ENCODE results near the gene KIAA0232. TPM values are rescaled to one million over a fixed set of nuclear protein-coding genes. Genes with fewer than 3 reads are reported as not detected.

KIAA0232 gene, protein sequence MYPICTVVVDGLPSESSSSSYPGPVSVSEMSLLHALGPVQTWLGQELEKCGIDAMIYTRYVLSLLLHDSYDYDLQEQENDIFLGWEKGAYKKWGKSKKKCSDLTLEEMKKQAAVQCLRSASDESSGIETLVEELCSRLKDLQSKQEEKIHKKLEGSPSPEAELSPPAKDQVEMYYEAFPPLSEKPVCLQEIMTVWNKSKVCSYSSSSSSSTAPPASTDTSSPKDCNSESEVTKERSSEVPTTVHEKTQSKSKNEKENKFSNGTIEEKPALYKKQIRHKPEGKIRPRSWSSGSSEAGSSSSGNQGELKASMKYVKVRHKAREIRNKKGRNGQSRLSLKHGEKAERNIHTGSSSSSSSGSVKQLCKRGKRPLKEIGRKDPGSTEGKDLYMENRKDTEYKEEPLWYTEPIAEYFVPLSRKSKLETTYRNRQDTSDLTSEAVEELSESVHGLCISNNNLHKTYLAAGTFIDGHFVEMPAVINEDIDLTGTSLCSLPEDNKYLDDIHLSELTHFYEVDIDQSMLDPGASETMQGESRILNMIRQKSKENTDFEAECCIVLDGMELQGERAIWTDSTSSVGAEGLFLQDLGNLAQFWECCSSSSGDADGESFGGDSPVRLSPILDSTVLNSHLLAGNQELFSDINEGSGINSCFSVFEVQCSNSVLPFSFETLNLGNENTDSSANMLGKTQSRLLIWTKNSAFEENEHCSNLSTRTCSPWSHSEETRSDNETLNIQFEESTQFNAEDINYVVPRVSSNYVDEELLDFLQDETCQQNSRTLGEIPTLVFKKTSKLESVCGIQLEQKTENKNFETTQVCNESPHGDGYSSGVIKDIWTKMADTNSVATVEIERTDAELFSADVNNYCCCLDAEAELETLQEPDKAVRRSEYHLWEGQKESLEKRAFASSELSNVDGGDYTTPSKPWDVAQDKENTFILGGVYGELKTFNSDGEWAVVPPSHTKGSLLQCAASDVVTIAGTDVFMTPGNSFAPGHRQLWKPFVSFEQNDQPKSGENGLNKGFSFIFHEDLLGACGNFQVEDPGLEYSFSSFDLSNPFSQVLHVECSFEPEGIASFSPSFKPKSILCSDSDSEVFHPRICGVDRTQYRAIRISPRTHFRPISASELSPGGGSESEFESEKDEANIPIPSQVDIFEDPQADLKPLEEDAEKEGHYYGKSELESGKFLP (N-terminal part only)
- 10 to 100 TPM in 1 of 3 donors, 1 to 10 TPM in 2; 3.7 to 21.6 (median 5.9) TPM for polyA plus RNA-seq

DNA sequence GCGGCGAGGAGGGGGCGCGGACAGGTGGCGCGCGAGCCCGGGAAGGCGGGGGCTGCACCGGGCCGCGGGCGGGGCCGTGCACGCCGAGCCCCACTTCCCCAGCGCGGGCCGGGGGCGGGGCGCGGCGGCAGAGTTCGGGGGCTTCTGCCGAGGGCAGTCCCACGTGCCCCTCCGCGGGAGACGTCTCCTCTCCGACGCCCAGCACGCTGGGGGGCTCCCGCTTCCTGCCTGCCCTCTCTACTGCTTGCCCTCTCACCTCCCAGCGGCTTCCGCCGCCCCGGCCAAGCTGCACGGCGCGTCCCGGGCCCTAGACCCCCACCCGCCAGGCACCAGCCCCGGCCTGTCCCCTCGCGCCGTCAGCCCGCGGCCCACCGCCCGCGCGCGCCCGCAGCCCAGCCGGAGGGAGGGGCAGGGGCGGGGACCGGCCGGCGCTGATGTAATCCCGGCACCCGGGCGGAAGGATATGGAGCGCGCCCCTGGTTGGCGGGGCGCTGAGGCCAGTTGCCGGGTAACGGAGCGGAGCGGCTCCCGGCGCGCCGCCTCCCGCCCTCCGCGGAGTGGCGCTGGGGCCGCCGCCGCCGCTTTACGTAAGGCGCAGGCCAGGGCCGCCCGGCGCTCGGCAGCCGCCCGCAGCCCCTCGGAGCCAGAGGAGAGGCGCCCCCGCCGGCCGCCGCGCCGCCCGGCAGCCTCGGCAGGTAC, at the start of gene KIAA0232:
Gene KIAA0232 (plus strand): TSS at position 581 of the 699 bp plus-strand sequence. CDS start 41,727 bp downstream, outside the sequence.
- H3K4me1 Mint-ChIP-seq: peaks cover 60 to 68% of the 10 kb centered on the region in 2 donors
- H3K36me3 Mint-ChIP-seq: peaks cover 0 to 2% (median 0%) of the 10 kb centered on the region in 3 donors
- H3K9me3 Mint-ChIP-seq: no peaks in the 10 kb centered on the region
- H3K27ac Mint-ChIP-seq: peak within 1 kb of the TSS; percentile 75 to 93 (median 88)
- H3K4me3 Mint-ChIP-seq: peak within 1 kb of the TSS; percentile 86 to 91 (median 88)
- peak; percentile 92 to 93 (median 93) for DNase-seq
- H3K27me3 Mint-ChIP-seq (ENCODE audit: low read depth in 3 of 3): peaks cover 5 to 12% (median 8%) of the 10 kb centered on the region in 3 donors

DNA sequence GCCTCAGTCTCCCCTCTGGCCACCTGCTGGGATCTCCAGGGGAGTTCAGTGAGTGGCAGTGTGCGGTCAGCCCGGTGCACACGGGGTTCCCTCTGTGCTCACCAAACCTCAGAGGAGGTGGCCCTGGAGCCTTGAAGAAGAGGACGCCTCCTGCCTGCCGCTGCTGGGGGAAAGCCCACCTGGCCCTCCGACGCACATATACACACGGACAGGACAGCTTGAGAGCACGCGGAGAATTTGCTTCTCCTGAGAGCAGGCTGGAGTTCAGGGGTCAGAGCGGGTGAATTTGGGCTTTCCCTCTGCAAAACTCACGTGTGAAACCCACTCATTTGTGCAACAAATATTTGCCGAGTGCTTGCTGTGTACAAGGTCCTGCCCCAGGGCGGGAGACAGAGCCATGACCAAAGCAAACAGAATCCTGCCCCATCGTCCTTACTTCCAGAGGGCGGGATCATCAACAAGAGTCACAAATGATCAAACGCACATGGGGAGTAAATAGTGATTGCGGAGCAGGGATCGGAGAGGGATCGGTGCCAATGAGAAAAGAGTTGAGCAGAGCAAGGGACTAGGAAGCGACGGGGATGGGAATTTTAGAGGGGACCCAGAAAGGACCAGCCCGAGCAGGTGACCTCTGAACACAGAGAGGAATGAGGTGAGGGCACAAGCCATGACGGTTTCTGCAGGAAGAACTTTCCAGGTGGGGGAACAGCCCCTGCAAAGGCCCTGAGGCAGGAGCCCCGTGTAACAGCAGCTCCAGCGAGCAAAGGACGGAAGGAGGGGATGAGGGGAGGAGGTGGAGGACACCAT, 49.0 kb upstream of the KIAA0232 start:
- Mint-ChIP-seq H3K27me3 (ENCODE audit: low read depth in 3 of 3) (peaks cover 0 to 2% (median 1%) of the 10 kb centered on the region in 3 donors), H3K4me1 (no peaks in the 10 kb centered on the region), H3K4me3 (no peak overlapping the region), H3K36me3 (no peaks in the 10 kb centered on the region), H3K27ac (no peak overlapping the region), H3K9me3 (no peaks in the 10 kb centered on the region)
- no peak for DNase-seq

DNA sequence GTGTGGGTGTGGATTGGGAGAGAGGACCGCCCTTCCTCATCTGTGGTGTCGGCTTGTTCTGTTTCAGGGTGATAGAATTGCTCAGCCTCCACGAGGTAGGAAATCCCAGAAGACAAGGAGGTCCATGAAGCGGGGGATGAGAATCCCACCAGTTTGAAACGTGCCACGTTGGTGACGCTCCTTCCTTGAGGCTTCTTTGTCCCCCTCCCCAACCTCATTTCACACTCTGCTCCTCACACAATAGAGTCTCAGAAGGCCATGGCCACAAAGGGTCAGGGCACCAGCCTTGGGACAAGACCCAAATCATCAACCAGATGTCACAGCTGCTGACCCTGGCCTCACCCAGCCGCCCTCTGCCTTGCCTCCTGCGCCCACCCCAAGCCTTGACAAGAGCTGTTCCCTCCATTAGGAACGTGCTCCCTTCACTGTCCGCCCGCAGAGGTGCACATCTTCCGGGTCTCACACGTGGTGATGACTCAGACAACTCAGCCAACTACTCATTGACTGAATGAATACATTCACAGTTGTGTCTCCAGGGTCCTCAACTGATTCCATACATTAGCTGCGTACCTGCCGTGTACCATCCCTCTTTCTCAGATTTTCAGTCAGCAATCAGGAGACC, 48.3 kb upstream of the KIAA0232 start:
- Mint-ChIP-seq H3K4me3 (no peak overlapping the region), H3K36me3 (no peaks in the 10 kb centered on the region), H3K27ac (no peak overlapping the region), H3K27me3 (ENCODE audit: low read depth in 3 of 3) (peaks cover 0 to 2% (median 1%) of the 10 kb centered on the region in 3 donors), H3K9me3 (no peaks in the 10 kb centered on the region), H3K4me1 (no peaks in the 10 kb centered on the region)
- DNase-seq: no peak

DNA sequence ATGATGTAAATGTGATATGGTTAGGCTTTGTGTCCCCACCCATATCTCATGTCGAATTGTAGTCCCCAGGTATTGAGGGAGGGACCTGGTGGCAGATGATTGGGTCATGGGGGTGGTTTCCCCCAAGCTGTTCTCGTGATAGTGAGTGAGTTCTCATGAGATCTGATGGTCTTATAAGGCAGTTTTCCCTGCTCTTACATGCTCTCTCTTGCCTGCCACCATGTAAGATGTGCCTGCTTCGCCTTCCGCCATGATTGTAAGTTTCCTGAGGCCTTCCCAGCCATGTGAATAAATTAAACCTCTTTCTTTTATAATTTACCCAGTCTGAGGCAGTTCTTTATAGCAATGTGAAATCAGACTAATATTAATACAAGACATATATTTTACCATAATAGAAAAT, 42.6 kb upstream of the KIAA0232 start:
- no peak for DNase-seq
- no peaks in the 10 kb centered on the region for H3K36me3 Mint-ChIP-seq

DNA sequence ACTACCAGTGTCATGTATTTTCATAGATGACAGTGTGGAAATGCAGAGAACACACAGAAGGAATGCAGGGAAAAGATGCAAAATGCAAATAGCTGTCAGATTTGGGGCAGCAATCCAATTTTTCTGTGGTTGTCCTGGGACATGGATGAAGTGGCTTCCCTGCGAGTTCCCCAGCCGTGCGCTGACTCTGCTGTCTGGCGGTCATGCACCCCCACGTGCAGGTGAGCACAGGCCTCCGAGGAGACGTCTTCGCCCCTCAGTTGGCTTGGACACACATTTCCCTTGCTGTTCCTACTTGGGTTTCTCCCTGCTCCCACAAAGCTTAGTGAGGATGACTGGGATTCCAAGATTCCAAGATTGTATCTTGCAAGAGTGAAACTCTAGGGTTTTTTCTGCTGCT, 42.2 kb upstream of the KIAA0232 start:
- Mint-ChIP-seq H3K9me3 (no peaks in the 10 kb centered on the region), H3K4me3 (no peak overlapping the region), H3K4me1 (no peaks in the 10 kb centered on the region), H3K27me3 (ENCODE audit: low read depth in 3 of 3) (peaks cover 0 to 2% (median 2%) of the 10 kb centered on the region in 3 donors), H3K36me3 (no peaks in the 10 kb centered on the region), H3K27ac (no peak overlapping the region)
- DNase-seq: no peak

More for the DNA sequence above, 42.6 kb upstream of the KIAA0232 start:
- Mint-ChIP-seq H3K27ac (no peak overlapping the region), H3K27me3 (ENCODE audit: low read depth in 3 of 3) (peaks cover 0 to 2% (median 2%) of the 10 kb centered on the region in 3 donors), H3K4me1 (no peaks in the 10 kb centered on the region), H3K4me3 (no peak overlapping the region), H3K9me3 (no peaks in the 10 kb centered on the region)

DNA sequence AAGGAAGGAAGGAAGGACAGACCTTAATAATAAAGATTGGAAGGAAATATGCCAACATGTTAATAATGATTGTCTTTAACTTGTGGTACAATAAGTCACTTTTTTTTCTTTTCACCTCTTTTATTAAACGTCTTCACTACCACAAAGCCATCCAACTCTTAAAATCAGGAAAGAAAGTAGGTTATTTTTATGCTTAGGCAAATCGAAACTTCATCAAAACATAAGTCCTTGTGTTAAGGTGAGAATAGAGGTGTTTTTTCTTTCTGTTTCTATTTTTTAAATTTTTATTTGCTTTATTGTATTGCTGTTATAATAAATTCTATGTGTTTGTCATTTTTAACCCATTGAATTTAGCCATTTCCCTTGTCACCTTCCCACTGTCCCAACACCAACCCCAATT, 40.0 kb upstream of the KIAA0232 start:
- DNase-seq: no peak
- H3K36me3 Mint-ChIP-seq: no peaks in the 10 kb centered on the region
- no peak overlapping the region for H3K27ac Mint-ChIP-seq
- no peak overlapping the region for H3K4me3 Mint-ChIP-seq
- H3K9me3 Mint-ChIP-seq: no peaks in the 10 kb centered on the region
- H3K4me1 Mint-ChIP-seq: no peaks in the 10 kb centered on the region
- peaks cover 0 to 2% (median 0%) of the 10 kb centered on the region in 3 donors for H3K27me3 Mint-ChIP-seq (ENCODE audit: low read depth in 3 of 3)

DNA sequence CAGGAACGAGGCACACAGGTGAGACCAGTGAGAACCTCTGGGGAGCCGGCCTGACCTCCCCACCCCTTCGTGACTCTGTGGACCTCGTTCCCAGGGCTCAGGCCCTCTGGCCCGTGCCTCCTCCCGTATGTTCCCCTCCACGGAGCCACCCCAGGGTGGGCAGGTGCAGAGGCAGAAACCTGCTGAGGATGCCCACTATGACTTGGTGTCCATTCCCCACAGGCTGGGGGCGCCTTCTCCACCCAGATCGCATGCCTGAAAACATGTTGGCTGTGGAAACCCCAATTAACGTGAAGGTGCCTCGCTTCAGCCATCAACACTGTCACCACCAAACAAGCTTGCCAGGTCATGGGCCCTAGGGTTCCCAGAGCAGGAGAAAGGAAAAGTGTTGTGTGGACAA, 39.5 kb upstream of the KIAA0232 start:
- H3K36me3 Mint-ChIP-seq: no peaks in the 10 kb centered on the region
- DNase-seq: no peak
- H3K27ac Mint-ChIP-seq: no peak overlapping the region
- no peaks in the 10 kb centered on the region for H3K4me1 Mint-ChIP-seq
- H3K27me3 Mint-ChIP-seq (ENCODE audit: low read depth in 3 of 3): peaks cover 0 to 2% (median 0%) of the 10 kb centered on the region in 3 donors
- no peaks in the 10 kb centered on the region for H3K9me3 Mint-ChIP-seq
- H3K4me3 Mint-ChIP-seq: no peak overlapping the region

DNA sequence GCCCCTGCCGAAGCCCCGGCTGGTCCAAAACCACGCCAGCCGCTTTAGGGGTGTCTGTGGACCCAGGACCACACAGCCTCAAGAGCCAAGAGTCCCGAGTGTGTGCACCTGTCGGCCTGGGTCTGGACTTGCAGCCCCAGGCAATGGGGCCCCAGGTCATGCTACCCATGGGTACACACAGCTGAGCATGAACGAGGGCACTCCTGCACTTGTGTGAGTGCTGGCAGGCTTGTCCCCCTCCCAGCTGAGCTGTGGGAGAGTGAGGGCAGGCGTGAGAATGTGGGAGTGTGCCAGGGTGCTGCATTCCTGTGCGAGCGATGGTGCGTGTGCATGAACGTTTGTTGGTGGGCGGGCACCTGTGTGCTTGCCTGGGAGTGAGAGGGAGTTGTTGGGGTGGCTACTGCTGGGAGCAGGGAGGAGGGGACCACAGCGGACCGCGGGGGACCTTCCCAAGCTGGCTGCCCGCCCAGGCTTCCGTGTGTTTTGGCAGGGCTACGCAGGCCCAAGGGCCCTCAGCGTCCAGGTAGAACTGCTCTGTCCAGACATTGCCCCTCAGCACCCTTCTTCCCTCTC, 35.7 kb upstream of the KIAA0232 start:
- peaks cover 5 to 6% of the 10 kb centered on the region in 2 donors for H3K4me1 Mint-ChIP-seq
- H3K27me3 Mint-ChIP-seq (ENCODE audit: low read depth in 3 of 3): peaks cover 0 to 2% (median 0%) of the 10 kb centered on the region in 3 donors
- DNase-seq: no peak
- H3K9me3 Mint-ChIP-seq: no peaks in the 10 kb centered on the region
- peak overlapping the region in 1 of 6 donors; percentile 74 for H3K27ac Mint-ChIP-seq
- H3K4me3 Mint-ChIP-seq: no peak overlapping the region
- no peaks in the 10 kb centered on the region for H3K36me3 Mint-ChIP-seq

DNA sequence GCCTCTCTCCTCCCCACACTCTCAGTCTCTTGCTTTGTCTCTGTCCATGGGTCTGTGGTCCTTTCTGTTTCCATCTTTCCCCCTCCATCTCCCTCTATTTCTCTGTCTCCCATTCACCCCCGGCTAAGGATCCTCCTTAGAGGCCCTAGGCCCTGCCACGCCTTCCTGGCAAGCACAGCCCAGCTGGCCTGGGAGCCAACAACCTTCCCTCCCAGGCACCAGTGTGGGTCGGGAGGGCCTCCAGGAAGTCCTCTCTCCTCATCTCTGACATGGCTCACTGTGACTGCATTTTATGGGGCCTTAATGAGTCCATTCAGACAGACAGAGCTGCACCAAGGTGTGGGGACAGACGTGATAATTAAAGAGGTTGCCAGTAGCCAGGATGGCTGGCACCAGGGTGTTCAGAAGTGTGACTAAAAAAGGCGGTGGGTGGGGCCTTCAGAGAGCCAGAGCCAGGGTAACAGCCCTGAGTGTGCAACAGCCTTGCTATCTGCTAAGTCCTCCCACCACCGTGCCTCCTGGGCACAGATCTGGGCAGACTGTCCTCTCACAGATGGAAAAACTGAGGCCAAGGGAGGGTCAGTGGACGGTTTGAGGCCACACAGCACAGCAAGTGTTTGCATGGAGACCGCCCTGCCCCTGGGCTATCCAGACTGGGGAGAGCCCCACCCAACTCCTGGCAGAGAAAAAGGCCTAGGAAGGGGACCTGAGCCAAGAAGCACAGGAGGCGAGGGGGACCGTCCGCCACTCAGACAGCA, 35.1 kb upstream of the KIAA0232 start:
- H3K9me3 Mint-ChIP-seq: no peaks in the 10 kb centered on the region
- no peak overlapping the region for H3K4me3 Mint-ChIP-seq
- H3K27me3 Mint-ChIP-seq (ENCODE audit: low read depth in 3 of 3): peaks cover 0 to 2% (median 0%) of the 10 kb centered on the region in 3 donors
- DNase-seq: no peak
- H3K4me1 Mint-ChIP-seq: peaks cover 7 to 8% of the 10 kb centered on the region in 2 donors
- peak overlapping the region in 1 of 6 donors; percentile 74 for H3K27ac Mint-ChIP-seq
- H3K36me3 Mint-ChIP-seq: no peaks in the 10 kb centered on the region

DNA sequence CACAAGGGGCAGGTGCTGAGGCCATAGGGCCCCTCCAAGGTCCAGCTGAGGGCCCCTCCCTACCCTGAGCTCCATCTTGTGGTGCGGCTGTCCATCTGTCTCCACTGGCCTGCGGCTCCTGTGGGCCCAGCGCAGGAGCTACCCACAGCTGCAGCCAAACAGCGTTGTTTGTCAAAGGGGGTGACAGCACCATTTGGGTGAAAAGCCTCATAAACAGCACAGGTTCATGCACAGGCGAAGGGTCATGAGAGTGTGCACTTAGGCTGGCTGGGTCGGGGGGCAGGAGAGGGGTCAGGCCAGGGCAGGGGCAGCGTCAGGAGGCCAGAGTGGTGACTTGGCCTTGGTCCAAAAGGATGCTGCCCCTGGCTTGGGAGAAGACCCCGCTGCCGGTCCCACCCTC, 34.2 kb upstream of the KIAA0232 start:
- Mint-ChIP-seq H3K4me1 (peaks cover 7 to 8% of the 10 kb centered on the region in 2 donors), H3K27me3 (ENCODE audit: low read depth in 3 of 3) (peaks cover 0 to 2% (median 0%) of the 10 kb centered on the region in 3 donors), H3K4me3 (no peak overlapping the region), H3K27ac (no peak overlapping the region), H3K36me3 (no peaks in the 10 kb centered on the region), H3K9me3 (no peaks in the 10 kb centered on the region)
- DNase-seq: no peak

DNA sequence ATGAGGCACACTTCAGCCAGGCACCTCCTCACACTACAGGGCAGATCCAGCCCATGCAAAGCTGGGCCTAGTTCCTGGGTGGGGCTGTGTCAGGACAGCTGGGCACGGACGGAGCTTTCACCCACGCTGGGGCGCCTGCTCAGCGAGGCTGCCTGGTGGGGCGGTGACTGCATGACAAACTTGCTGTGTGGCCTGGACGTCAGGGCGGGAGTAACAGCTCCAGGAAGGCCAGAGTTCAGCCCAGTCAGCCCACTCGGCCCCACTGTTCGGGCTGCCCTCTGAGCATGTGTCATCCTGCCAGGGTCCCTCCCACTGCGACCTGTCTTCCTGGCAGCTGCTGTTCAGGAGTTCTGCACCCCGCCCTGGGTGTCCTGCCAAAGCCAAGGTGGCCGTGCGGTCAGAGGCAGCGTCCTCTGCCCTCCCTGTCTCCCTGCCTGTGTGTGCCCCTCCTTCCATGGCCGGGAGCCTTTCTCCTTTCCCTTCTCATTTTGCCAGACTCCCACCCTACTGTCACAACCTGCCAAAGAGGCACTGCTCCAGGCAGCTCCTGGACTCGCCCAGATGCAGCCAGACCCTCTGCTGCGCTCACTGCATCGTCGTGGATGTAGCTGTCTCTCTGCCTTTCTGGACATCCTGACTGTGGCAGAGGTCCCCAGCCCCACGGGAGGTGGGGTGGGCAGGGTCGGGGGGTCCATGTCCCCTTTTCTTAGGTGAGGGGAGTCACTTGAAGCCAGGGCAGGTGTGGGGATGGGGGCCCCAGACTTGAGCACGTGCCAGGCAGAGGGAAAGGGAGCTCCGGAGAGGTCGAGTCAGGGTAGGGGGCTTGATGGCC, 33.0 kb upstream of the KIAA0232 start:
- no peak for DNase-seq
- Mint-ChIP-seq H3K36me3 (no peaks in the 10 kb centered on the region), H3K9me3 (no peaks in the 10 kb centered on the region), H3K27me3 (ENCODE audit: low read depth in 3 of 3) (peaks cover 0 to 2% (median 0%) of the 10 kb centered on the region in 3 donors), H3K27ac (no peak overlapping the region), H3K4me1 (peaks cover 7 to 8% of the 10 kb centered on the region in 2 donors), H3K4me3 (no peak overlapping the region)
